ENCODE data around the gene LPXN.
"Not testable (repeated sequence)": the region's sequence is repeated elsewhere in the genome, so short reads cannot be mapped to it uniquely, and the experiment has no call there.

Gene LPXN

DNA sequence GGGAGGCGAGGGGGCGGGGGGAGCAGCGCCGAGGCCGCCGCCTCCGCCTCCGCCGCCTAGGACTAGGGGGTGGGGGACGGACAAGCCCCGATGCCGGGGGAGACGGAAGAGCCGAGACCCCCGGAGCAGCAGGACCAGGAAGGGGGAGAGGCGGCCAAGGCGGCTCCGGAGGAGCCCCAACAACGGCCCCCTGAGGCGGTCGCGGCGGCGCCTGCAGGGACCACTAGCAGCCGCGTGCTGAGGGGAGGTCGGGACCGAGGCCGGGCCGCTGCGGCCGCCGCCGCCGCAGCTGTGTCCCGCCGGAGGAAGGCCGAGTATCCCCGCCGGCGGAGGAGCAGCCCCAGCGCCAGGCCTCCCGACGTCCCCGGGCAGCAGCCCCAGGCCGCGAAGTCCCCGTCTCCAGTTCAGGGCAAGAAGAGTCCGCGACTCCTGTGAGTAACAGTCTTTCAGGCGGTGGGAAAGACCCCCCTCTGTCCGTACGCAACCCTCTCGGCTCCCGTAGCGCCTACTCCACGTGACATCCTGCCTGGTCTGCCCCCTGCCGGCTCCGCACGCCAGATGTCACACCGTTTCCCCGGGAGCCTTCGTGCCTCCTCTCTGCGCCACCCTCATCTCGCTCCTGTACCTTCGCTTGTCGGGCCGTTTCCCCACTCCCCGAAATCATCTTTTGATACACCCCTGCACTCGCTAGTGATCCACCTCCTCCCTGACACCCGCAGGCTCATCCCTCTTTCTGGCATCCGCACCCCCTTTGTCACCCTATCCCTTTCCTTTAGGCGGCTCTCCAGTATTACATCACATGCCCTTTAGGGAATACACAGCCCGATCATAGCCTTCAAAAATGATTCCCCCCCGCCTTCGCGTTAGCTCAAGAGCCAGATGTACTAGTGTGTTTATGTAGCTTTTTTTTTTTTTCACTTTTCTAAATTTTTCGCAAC lies 3.8 kb upstream of the LPXN start:
- DNase-seq (ENCODE audit: low read depth in 2 of 2): peak; percentile 84 to 86

- DNase-seq (ENCODE audit: low read depth in 2 of 2): peak; percentile 93
Measured at GRCh38 chr11:58578635-58579191, 3.1 kb upstream of the LPXN start, which contains the start of gene ZFP91. TSS of gene ZFP91 (plus strand) at chr11:58579063. CDS start at chr11:58579282, 219 bp downstream.

GRCh38 chr11:58578136-58578634 lies 2.5 kb upstream of the LPXN start:
- peak; percentile 84 to 86 for DNase-seq (ENCODE audit: low read depth in 2 of 2)

GRCh38 chr11:58577555-58578135 lies 2.0 kb upstream of the LPXN start:
- peak; percentile 55 to 56 for DNase-seq (ENCODE audit: low read depth in 2 of 2)

- DNase-seq (ENCODE audit: low read depth in 2 of 2): no peak
Measured at GRCh38 chr11:58576887-58577471, 1.3 kb upstream of the LPXN start.

DNA sequence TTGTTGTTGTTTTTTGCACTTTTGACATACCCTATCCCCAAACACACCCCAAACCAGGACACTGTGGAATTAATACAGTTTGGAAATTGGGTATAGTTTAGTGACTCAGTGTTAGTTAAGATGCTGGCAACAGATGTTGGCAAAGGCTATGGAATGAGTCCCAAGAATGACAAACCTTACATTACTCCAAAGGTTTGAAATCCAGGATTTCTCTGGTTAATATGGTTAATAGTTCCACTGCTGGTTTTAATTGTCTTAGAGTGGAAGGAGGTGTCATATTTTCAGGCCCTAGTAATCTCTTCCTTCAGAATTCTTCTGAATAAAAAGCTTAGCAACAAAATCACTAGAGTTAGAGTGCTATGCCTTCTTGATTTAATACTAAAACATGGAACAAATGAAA lies 775 bp downstream of the LPXN start:
- no peak for DNase-seq (ENCODE audit: low read depth in 2 of 2)

- peak; percentile 35 to 67 for DNase-seq (ENCODE audit: low read depth in 2 of 2)
Measured at GRCh38 chr11:58573451-58574104, 2.1 kb downstream of the LPXN start.

- DNase-seq (ENCODE audit: low read depth in 2 of 2): not testable (repeated sequence)
Measured at GRCh38 chr11:58572906-58573305, 2.8 kb downstream of the LPXN start.

- peak; percentile 41 to 68 for DNase-seq (ENCODE audit: low read depth in 2 of 2)
Measured at GRCh38 chr11:58567889-58568512, 7.7 kb downstream of the LPXN start.

- DNase-seq (ENCODE audit: low read depth in 2 of 2): no peak
Measured at GRCh38 chr11:58564231-58564630, 11.4 kb downstream of the LPXN start.

DNA sequence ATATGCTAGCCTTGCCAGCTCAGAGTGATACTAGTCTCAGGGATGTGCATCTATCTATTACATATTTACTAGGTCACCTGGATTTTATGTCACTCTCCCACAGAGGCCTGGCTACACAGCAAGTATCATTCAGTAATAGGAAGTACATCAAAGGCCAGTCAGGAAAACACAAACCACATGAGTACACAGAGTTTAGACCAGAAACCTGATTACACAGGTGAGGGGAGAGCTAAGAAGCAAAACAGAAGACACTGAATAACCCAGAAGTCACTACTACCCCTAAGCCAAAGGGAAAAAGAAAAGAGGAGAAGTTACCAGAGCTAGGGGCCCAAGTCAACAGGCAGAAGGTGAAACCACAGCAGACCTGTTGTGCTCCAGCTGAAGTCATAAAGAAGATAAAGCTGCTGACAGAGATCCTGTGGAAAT lies 13.3 kb downstream of the LPXN start:
- DNase-seq (ENCODE audit: low read depth in 2 of 2): no peak

GRCh38 chr11:58561394-58562098 lies 14.1 kb downstream of the LPXN start:
- no peak for DNase-seq (ENCODE audit: low read depth in 2 of 2)

DNA sequence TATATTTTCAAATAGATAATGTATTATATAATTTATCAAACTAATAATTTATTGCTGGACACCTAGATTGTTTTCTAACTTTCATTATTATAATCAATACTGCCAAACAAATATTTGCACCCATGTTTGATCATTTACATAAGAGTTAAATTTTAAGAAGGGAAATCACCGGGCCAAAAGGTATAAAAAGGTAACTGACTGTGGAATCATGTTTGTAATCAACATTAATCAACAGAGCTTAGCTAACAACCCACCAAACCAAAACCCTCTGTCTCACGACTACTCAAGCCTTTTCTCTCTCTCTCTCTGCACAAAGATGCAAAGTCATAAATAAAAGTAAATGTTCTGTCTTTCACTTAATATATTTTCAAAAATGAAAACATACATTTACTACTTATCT lies 14.8 kb downstream of the LPXN start:
- no peak for DNase-seq (ENCODE audit: low read depth in 2 of 2)

- DNase-seq (ENCODE audit: low read depth in 2 of 2): no peak
Measured at GRCh38 chr11:58549644-58550043, 26.0 kb downstream of the LPXN start.

- no peak for DNase-seq (ENCODE audit: low read depth in 2 of 2)
Measured at GRCh38 chr11:58546841-58547240, 28.8 kb downstream of the LPXN start.

GRCh38 chr11:58531865-58532341 lies 43.8 kb downstream of the LPXN start:
- DNase-seq (ENCODE audit: low read depth in 2 of 2): no peak

DNA sequence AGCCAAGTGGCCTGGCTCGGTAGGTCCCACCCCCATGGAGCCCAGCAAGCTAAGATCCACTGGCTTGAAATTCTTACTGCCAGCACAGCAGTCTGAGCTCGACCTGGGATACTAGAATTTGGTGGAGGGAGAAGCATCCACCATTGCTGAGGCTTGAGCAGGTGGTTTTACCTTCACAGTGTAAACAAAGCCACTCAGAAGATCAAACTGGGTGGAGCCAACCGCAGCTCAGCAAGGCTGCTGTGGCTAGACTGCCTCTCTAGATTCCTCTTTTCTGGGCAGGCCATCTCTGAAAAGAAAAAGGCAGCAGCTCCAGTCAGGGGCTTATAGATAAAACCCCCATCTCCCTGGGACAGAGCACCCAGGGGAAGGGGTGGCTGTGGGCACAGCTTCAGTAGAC lies 45.4 kb downstream of the LPXN start:
- DNase-seq (ENCODE audit: low read depth in 2 of 2): no peak

DNA sequence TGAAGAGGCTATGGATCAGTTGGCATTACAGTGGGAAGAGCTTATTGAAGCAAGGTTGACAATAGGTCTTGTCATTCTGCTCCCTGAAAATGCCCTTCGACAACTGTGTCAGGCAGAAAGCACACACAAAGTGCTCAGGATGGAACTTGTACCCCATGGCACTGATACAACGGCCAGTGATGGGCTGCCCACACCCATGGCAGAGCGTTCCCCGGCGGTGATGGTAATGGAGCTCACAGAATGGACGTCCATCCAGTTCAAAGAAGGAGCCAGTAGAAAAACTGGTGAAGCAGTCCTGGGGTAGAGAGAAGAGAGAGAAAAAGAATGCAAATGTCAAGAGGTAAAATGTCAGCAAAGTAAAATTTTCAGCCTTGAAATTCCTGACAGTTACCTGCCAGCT lies 48.2 kb downstream of the LPXN start:
- no peak for DNase-seq (ENCODE audit: low read depth in 2 of 2)

DNA sequence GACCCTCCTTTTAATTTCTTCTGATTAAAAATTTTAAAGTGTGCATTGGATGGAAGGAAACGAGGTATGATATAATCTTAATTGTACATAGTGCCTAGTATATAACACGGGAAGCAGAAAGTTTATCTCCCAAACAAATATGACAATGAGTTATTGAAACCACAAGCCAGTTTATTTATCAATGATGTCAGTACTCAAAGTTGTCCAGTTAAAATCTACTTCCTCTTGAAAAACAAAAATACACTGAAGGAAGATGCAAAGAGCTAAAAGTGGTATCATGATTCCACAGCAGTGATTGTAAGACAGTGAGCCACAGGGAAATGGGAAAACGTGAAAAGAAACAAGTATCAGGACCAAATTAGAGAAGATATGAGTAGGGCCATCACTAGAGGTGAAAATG lies 48.9 kb downstream of the LPXN start:
- DNase-seq (ENCODE audit: low read depth in 2 of 2): no peak

- DNase-seq (ENCODE audit: low read depth in 2 of 2): no peak
Measured at GRCh38 chr11:58525037-58525614, 50.5 kb downstream of the LPXN start.

Measured in stimulated activated CD4-positive, alpha-beta T cell treated with anti-CD3 and anti-CD28 coated beads, Interleukin-12 subunit alpha, Interleukin-12 subunit beta, amount 100 ng/mL, for 24 hours (primary cell).